B cell (primary cell): ENCODE results near the gene IFNK. TPM values are rescaled to one million over a fixed set of nuclear protein-coding genes. Genes with fewer than 3 reads are reported as not detected.

ENCODE experiments used
- ATAC-seq: fragments of 200-7000 bp; cut with Tn5 transposase; one replicate; pipeline ENCODE4 v1.10.0; 2021; ENCODE audit warnings: low read depth, mild to moderate bottlenecking, moderate number of reproducible peaks, moderate library complexity
- CTCF ChIA-PET: fragments of 350-600 bp; sonication (Branson Sonifier 250); formaldehyde crosslinking; loops from one replicate; lab custom pipeline; 2021; ENCODE audit warnings: antibody characterized with exemption, inconsistent platforms; lab: Charles Lee
- POLR2A ChIA-PET: fragments of 350-600 bp; sonication (Branson Sonifier 250); formaldehyde crosslinking; loops from one replicate; lab custom pipeline; 2021; ENCODE audit warnings: antibody characterized with exemption; lab: Charles Lee
- DNase-seq: peaks from one replicate; pipeline ENCODE4 v3.0.0; 2013
- H2AFZ ChIP-seq: 2 replicates; pipeline ENCODE4 v1.6.1; 2012; ENCODE audit warnings: mild to moderate bottlenecking, low read depth, low read length; ENCODE audit not compliant: insufficient read depth, poor library complexity, severe bottlenecking
- H3K27ac ChIP-seq, 2 donors: 1 replicate in 1 of 2; 2 replicates in 1 of 2; pipeline ENCODE4 v1.5.1; 2012 to 2013; ENCODE audit warnings: low read length in 2 of 2, mild to moderate bottlenecking in 2 of 2, moderate library complexity in 1 of 2
- H3K27me3 ChIP-seq, 4 experiments: fragments of 200-600 bp in 1 of 4; sonication (generic) in 1 of 4; replicated peaks in 1 of 4; 1 replicate in 2 of 4; 2 replicates in 2 of 4; pipeline versions ENCODE4 v1.6.1 to v1.7.0; 2013 to 2016; ENCODE audit warnings: low read length in 3 of 4, mild to moderate bottlenecking in 2 of 4, mixed read lengths in 1 of 4, moderate library complexity in 1 of 4; ENCODE audit not compliant: insufficient read depth in 4 of 4, control insufficient read depth in 3 of 4; ENCODE audit errors: control extremely low read depth in 1 of 4
- H3K36me3 ChIP-seq, 2 experiments: replicated peaks in 1 of 2; 1 replicate in 1 of 2; 2 replicates in 1 of 2; pipeline versions ENCODE4 v1.6.1 to v1.7.1; 2013; ENCODE audit warnings: low read length in 1 of 2; ENCODE audit not compliant: insufficient read depth in 2 of 2, control insufficient read depth in 1 of 2; ENCODE audit errors: control extremely low read depth in 1 of 2, extremely low read depth in 1 of 2
- H3K4me1 ChIP-seq, 2 donors: fragments of 200-600 bp in 1 of 2; sonication (generic) in 1 of 2; 1 replicate in 1 of 2; 2 replicates in 1 of 2; pipeline versions ENCODE4 v1.5.1 to v1.6.1; 2013 to 2017; ENCODE audit warnings: low read length in 2 of 2; ENCODE audit not compliant: control insufficient read depth in 2 of 2, insufficient read depth in 2 of 2
- H3K4me2 ChIP-seq: replicated peaks from 2 replicates; pipeline ENCODE3; 2012; ENCODE audit warnings: mild to moderate bottlenecking, low read depth, low read length; ENCODE audit not compliant: poor library complexity, severe bottlenecking
- H3K4me3 ChIP-seq, 5 experiments: fragments of 200-600 bp in 1 of 5; sonication (generic) in 1 of 5; 1 replicate in 3 of 5; 2 replicates in 2 of 5; pipeline versions ENCODE4 v1.5.1 to v1.7.0; 2011 to 2016; ENCODE audit warnings: low read length in 4 of 5, mild to moderate bottlenecking in 4 of 5, low read depth in 2 of 5, control low read depth in 1 of 5, moderate library complexity in 1 of 5; ENCODE audit not compliant: insufficient read depth in 1 of 5; ENCODE audit errors: control extremely low read depth in 1 of 5, extremely low read depth in 1 of 5
- H3K79me2 ChIP-seq: fragments of 200-600 bp; sonication (generic); one replicate; pipeline ENCODE4 v1.6.0; 2016; ENCODE audit warnings: low read length; ENCODE audit not compliant: control insufficient read depth, insufficient read depth
- H3K9ac ChIP-seq: fragments of 200-600 bp; sonication (generic); 2 replicates; pipeline ENCODE4 v1.6.1; 2017; ENCODE audit warnings: mild to moderate bottlenecking, low read length, moderate library complexity
- H3K9me3 ChIP-seq, 3 donors: one replicate each; pipeline versions ENCODE4 v1.6.1 to v1.7.1; 2013; ENCODE audit warnings: low read length in 2 of 3; ENCODE audit not compliant: control insufficient read depth in 2 of 3, insufficient read depth in 1 of 3; ENCODE audit errors: control extremely low read depth in 1 of 3
- H4K20me1 ChIP-seq: 2 replicates; pipeline ENCODE4 v1.6.0; 2012; ENCODE audit warnings: mild to moderate bottlenecking, low read length; ENCODE audit not compliant: insufficient read depth, control insufficient read depth, poor library complexity, severe bottlenecking
- H3K27ac Mint-ChIP-seq: one replicate; pipeline ENCODE4 v1.8.0; 2021; ENCODE audit warnings: mixed read lengths
- H3K27me3 Mint-ChIP-seq: one replicate; pipeline ENCODE4 v1.8.0; 2021; ENCODE audit warnings: mixed read lengths
- H3K4me1 Mint-ChIP-seq: one replicate; pipeline ENCODE4 v1.8.0; 2021; ENCODE audit warnings: mixed read lengths
- H3K4me3 Mint-ChIP-seq: one replicate; pipeline ENCODE4 v1.8.0; 2021; ENCODE audit warnings: mixed read lengths
- H3K9me3 Mint-ChIP-seq: one replicate; pipeline ENCODE4 v1.8.0; 2022; ENCODE audit warnings: mixed read lengths; ENCODE audit not compliant: insufficient read depth
- CTCF ChIP-seq: fragments of 200-600 bp; IDR thresholded peaks from one replicate; pipeline ENCODE4 v1.8.0; 2022; ENCODE audit warnings: antibody characterized with exemption, mild to moderate bottlenecking
- EZH2 ChIP-seq: IDR thresholded peaks from 2 replicates; pipeline ENCODE4 v1.6.1; 2012; ENCODE audit warnings: borderline replicate concordance, low read depth, mild to moderate bottlenecking, moderate library complexity, low read length; ENCODE audit not compliant: insufficient read depth, poor library complexity, severe bottlenecking
- WGBS: methylation state at CpG from one replicate; pipeline ENCODE4 v1.1.5; 2013; ENCODE audit warnings: missing lambda C conversion rate; ENCODE audit not compliant: insufficient coverage; 5-methylcytosine and 5-hydroxymethylcytosine counted together
- intact Hi-C: fragments of 100-400 bp; cut with micrococcal nuclease; formaldehyde crosslinking; loops from one replicate; pipeline ENCODE4 v1.10.0; 2022
- polyA plus RNA-seq: library from polyadenylated mRNA; depleted of rRNA; stranded (reverse); fragments of >200 nt; gene quantifications from 2 replicates; pipeline ENCODE4 v1.2.3, GENCODE V29; 2012
- total RNA-seq, 2 donors: library from RNA; stranded (reverse); fragments of 120-200 nt in 1 of 2; gene quantifications; 1 replicate in 1 of 2; 2 replicates in 1 of 2; pipeline versions ENCODE4 v1.2.3 to v1.2.4, GENCODE V29; 2013 to 2022

Gene IFNK
- total and polyA plus RNA-seq, 2 donors (not counting 1 experiment from before 2014, with no cell fraction given) = not detected

GRCh38 chr9:27478322-27478721 lies 45.8 kb upstream of the IFNK start:
- ATAC-seq (no peak), DNase-seq (no peak)
- H3K36me3 ChIP-seq = no peaks in the 10 kb centered on the region
- no peak overlapping the region for H3K4me3 ChIP-seq
- no peaks in the 10 kb centered on the region for H3K27me3 ChIP-seq
- no peak overlapping the region for H3K4me2 ChIP-seq
- intact Hi-C loops = no loop called here
- no peak overlapping the region for H2AFZ ChIP-seq
- Mint-ChIP-seq H3K4me1 (peaks cover 77% of the 10 kb centered on the region), H3K27ac (peak overlapping the region; percentile 67), H3K4me3 (no peak overlapping the region), H3K27me3 (no peaks in the 10 kb centered on the region), H3K9me3 (peaks cover 2% of the 10 kb centered on the region)
- CTCF ChIA-PET = interaction anchor here (1.1 to 1.4 kb wide), 2 partner anchors 40 to 146 kb away, joined by 3 to 4 read pairs; no protein-coding TSS in a partner anchor
- WGBS = no CpG with 5 or more reads among the region's 1 CpG
- peak overlapping the region in 1 of 2 donors; percentile 49 for H3K27ac ChIP-seq
- POLR2A ChIA-PET = no interaction called here
- peaks cover 0 to 2% (median 0%) of the 10 kb centered on the region in 3 donors for H3K9me3 ChIP-seq
- TF ChIP-seq CTCF (no peak), EZH2 (no peak)
- H3K9ac ChIP-seq = no peak overlapping the region
- H3K4me1 ChIP-seq = peaks cover 48 to 62% of the 10 kb centered on the region in 2 donors
- H4K20me1 ChIP-seq = no peaks in the 10 kb centered on the region
- peaks cover 94% of the 10 kb centered on the region for H3K79me2 ChIP-seq

- intact Hi-C loops = loop anchor here (5.0 kb wide), 1 partner anchor 525 kb away; the partner anchor contains the start of gene IFT74
These were observed 41.4 kb upstream of the IFNK start for GRCh38 chr9:27482709-27483108.

More at GRCh38 chr9:27482709-27483108, 41.4 kb upstream of the IFNK start:
- H3K79me2 ChIP-seq = peaks cover 64% of the 10 kb centered on the region
- H3K4me1 ChIP-seq = peaks cover 86 to 92% of the 10 kb centered on the region in 2 donors
- peaks cover 88% of the 10 kb centered on the region for H3K4me1 Mint-ChIP-seq
- ChIA-PET CTCF (interaction anchor here (1.3 to 1.8 kb wide), 3 partner anchors 10 to 45 kb away, joined by 3 to 6 read pairs (median 5); no protein-coding TSS in a partner anchor), POLR2A (interaction anchor here (1.7 kb wide), 1 partner anchor 22 kb away, joined by 8 read pairs; no protein-coding TSS in a partner anchor)
- no peaks in the 10 kb centered on the region for H3K36me3 ChIP-seq
- no peaks in the 10 kb centered on the region for H3K27me3 Mint-ChIP-seq
- no peak overlapping the region for H2AFZ ChIP-seq
- no peaks in the 10 kb centered on the region for H4K20me1 ChIP-seq
- peak overlapping the region; percentile 28 for H3K4me2 ChIP-seq
- H3K4me3 ChIP-seq = peak overlapping the region in 1 of 5 experiments; percentile 2
- peak overlapping the region; percentile 46 to 82 for H3K27ac ChIP-seq
- DNase-seq (no peak), ATAC-seq (no peak)
- WGBS = no CpG with 5 or more reads among the region's 2 CpGs
- no peaks in the 10 kb centered on the region for H3K27me3 ChIP-seq
- H3K27ac Mint-ChIP-seq = peak overlapping the region; percentile 75
- H3K9me3 Mint-ChIP-seq = peaks cover 2% of the 10 kb centered on the region
- H3K4me3 Mint-ChIP-seq = peak overlapping the region; percentile 26
- TF ChIP-seq CTCF (no peak), EZH2 (no peak)
- peaks cover 0 to 2% (median 0%) of the 10 kb centered on the region in 3 donors for H3K9me3 ChIP-seq
- H3K9ac ChIP-seq = no peak overlapping the region
